Cardiac fibroblast (primary cell): ENCODE measurements around the gene RRH.
"Not testable (repeated sequence)": the region's sequence is repeated elsewhere in the genome, so short reads cannot be mapped to it uniquely, and the experiment has no call there.

Source experiments
- DNase-seq, 2 donors: peaks; one replicate each; pipeline versions ENCODE4 v3.0.0 to v3.0.0-alpha.2; 2010; ENCODE audit warnings: low read depth in 2 of 2
- H3K4me3 ChIP-seq, 2 donors: replicated peaks in 1 of 2; 1 replicate in 1 of 2; 2 replicates in 1 of 2; pipeline ENCODE4 v1.5.1; 2011; ENCODE audit warnings: low read depth in 2 of 2, low read length in 2 of 2, mild to moderate bottlenecking in 2 of 2, moderate library complexity in 1 of 2
- CTCF ChIP-seq: IDR thresholded peaks from one replicate; pipeline ENCODE4 v1.5.1; 2011; ENCODE audit warnings: low read depth, mild to moderate bottlenecking, low read length, inconsistent platforms

Gene RRH

GRCh38 chr4:109827672-109828071 lies at the start of gene RRH:
Gene RRH (plus strand): TSS chr4:109827972. CDS start chr4:109828028, 56 bp downstream.
- TF ChIP-seq CTCF, result no peak
- DNase-seq, result no peak
- no peak within 1 kb of the TSS for H3K4me3 ChIP-seq

- not testable (repeated sequence) for H3K4me3 ChIP-seq, DNase-seq
These were observed 45.7 kb upstream of the RRH start for GRCh38 chr4:109782092-109782491.

GRCh38 chr4:109786846-109787245 lies 40.9 kb upstream of the RRH start:
- DNase-seq, result no peak
- no peak for TF ChIP-seq CTCF
- H3K4me3 ChIP-seq, result no peak overlapping the region

GRCh38 chr4:109787807-109788206 lies 40.0 kb upstream of the RRH start:
- H3K4me3 ChIP-seq, result no peak overlapping the region
- TF ChIP-seq CTCF, result no peak

GRCh38 chr4:109795059-109795458 lies 32.7 kb upstream of the RRH start:
- TF ChIP-seq CTCF, result no peak
- no peak overlapping the region for H3K4me3 ChIP-seq
- DNase-seq, result no peak

More at GRCh38 chr4:109787807-109788206, 40.0 kb upstream of the RRH start:
- DNase-seq, result no peak

GRCh38 chr4:109798866-109799265 lies 28.9 kb upstream of the RRH start:
- TF ChIP-seq CTCF, result no peak
- DNase-seq, result no peak
- H3K4me3 ChIP-seq, result no peak overlapping the region

- H3K4me3 ChIP-seq, result no peak overlapping the region
- no peak for TF ChIP-seq CTCF
- DNase-seq, result peak in 1 of 2 donors; percentile 17
These were observed 26.5 kb upstream of the RRH start for GRCh38 chr4:109801099-109801789.
